Stomach (tissue), 4 donors: ENCODE measurements around the gene KANSL1.

Experiments used
- CTCF ChIP-seq, 7 experiments: fragments of 450-650 bp in 4 of 7; fragments of 200-600 bp in 3 of 7; sonication (generic) in 3 of 7; IDR thresholded peaks; one replicate each; pipeline ENCODE4 v1.5.1; 2016 to 2019; ENCODE audit warnings: antibody characterized with exemption in 7 of 7, control low read depth in 2 of 7, mild to moderate bottlenecking in 1 of 7
- EP300 ChIP-seq: sonication (generic); formaldehyde crosslinking; IDR thresholded peaks from one replicate; pipeline ENCODE4 v1.6.1; 2017; ENCODE audit warnings: antibody characterized with exemption
- POLR2A ChIP-seq, 4 donors: fragments of 450-650 bp; IDR thresholded peaks; one replicate each; pipeline ENCODE4 v1.6.1; 2016; ENCODE audit warnings: antibody characterized with exemption in 4 of 4, control low read depth in 2 of 4, mild to moderate bottlenecking in 1 of 4, moderate library complexity in 1 of 4
- POLR2AphosphoS5 ChIP-seq, 3 donors: sonication (generic); formaldehyde crosslinking; IDR thresholded peaks; one replicate each; pipeline ENCODE4 v1.6.1; 2016; ENCODE audit warnings: antibody characterized with exemption in 3 of 3

- no peak for TF ChIP-seq CTCF (IDR thresholded peaks at IDR 0.05)
- TF ChIP-seq POLR2A (IDR thresholded peaks at IDR 0.05) = no peak
- TF ChIP-seq EP300 = no peak
- no peak for TF ChIP-seq POLR2AphosphoS5 (IDR thresholded peaks at IDR 0.05)
Measured at GRCh38 chr17:46163316-46163715, 29.9 kb downstream of the KANSL1 start.
